ENCODE measurements around the gene LARGE2. TPM values are rescaled to one million over a fixed set of nuclear protein-coding genes. Genes with fewer than 3 reads are reported as not detected.

LARGE2 gene
- total RNA-seq, 4 donors from 2014 or later = 0.17 TPM; not detected in 3

DNA sequence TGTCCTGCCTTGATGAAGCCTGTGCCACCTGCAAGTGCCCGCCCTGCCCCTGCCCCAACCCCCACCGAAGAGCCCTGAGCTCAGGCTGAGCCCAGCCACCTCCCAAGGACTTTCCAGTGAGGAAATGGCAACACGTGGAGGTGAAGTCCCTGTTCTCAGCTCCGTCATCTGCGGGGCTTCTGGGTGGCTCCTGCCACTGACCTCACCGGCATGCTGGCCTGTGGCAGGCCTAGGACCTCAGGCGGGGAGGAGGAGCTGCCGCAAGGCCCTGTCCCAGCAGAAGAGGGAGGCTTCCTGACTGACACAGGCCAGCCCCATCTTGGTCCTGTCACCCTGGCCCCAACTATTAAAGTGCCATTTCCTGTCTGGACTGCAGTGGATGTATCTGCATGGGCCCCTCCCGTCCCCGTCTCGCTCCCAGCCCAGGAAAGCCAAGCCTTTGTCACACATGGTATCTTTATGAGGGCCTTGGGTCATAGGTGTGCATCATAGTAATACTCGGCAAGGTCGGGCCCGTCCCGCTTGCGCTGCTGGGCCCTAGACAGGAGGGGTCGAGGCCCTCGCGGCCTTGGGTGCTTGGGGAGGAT is 16.3 kb upstream of the LARGE2 start:
- intact Hi-C loops (cut with DNase I) = no loop called here
- DNase-seq (ENCODE audit: extremely low spot score) = no peak
- TF ChIP-seq POLR2A (IDR thresholded peaks at IDR 0.05; ENCODE audit: low read depth) (no peak), EP300 (IDR thresholded peaks at IDR 0.05) (no peak), CTCF (IDR thresholded peaks at IDR 0.05) (no peak), POLR2AphosphoS5 (IDR thresholded peaks at IDR 0.05) (no peak)
- Histone ChIP-seq H3K4me3 (no peak overlapping the region), H3K27ac (replicated peaks in 1 of 4) (no peak overlapping the region), H3K27me3 (no peaks in the 10 kb centered on the region), H3K4me1 (peaks cover under 1 to 13% (median 6%) of the 10 kb centered on the region in 4 donors), H3K36me3 (peaks cover 22 to 65% (median 55%) of the 10 kb centered on the region in 4 donors), H3K9me3 (no peaks in the 10 kb centered on the region)
- WGBS = 79% methylated on average over 11 of the region's 19 CpGs

DNA sequence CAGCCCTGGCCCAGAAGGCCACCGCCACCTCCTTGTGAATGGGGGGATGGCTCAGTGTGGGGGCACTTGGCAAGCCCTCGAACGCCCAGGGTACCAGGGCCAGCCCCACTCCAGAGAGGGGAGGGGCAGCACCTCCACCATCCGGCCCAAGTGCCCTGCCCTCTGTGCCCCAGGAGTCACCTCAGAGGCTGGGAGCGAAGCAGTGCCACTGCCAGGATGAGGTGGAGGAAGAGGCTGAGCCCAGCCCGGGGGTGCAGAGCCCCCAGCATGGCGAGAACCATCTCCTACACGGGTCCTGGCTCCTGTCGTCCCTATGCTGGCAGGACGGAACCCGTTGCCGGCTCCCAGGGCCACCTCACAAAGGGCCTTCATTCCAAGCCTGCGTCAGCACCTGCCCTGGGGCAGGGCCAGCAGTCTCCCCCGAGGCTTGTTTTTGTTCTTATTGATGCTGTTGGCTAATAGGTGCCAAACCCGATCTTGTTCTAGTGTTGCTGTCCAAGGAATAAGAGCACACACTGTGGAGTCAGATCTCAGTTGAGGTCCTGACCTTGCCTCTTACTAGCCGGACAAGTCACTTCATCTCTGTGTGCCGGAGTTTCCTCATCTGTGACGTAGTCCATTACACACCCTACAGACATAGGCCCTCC is 15.4 kb upstream of the LARGE2 start, which contains the start of gene FREY1:
Gene FREY1 (minus strand): TSS at position 307 of the 647 bp plus-strand sequence. CDS start 26 bp downstream, at position 281.
- H3K36me3 ChIP-seq = peaks cover 24 to 72% (median 63%) of the 10 kb centered on the region in 4 donors
- 74% methylated on average over 12 of the region's 18 CpGs for WGBS
- intact Hi-C loops (cut with DNase I) = no loop called here
- no peak for TF ChIP-seq POLR2A (IDR thresholded peaks at IDR 0.05; ENCODE audit: low read depth)
- no peak for TF ChIP-seq EP300 (IDR thresholded peaks at IDR 0.05)
- TF ChIP-seq CTCF (IDR thresholded peaks at IDR 0.05) = no peak
- no peak for TF ChIP-seq POLR2AphosphoS5 (IDR thresholded peaks at IDR 0.05)
- no peak for DNase-seq (ENCODE audit: extremely low spot score)
- peaks cover 0 to 7% (median 3%) of the 10 kb centered on the region in 4 donors for H3K4me1 ChIP-seq
- no peaks in the 10 kb centered on the region for H3K9me3 ChIP-seq
- H3K4me3 ChIP-seq = no peak within 1 kb of the TSS
- H3K27ac ChIP-seq (replicated peaks in 1 of 4) = no peak within 1 kb of the TSS
- no peaks in the 10 kb centered on the region for H3K27me3 ChIP-seq

GRCh38 chr11:45907911-45908370 is 14.5 kb upstream of the LARGE2 start:
- Histone ChIP-seq H3K27me3 (no peaks in the 10 kb centered on the region), H3K36me3 (peaks cover 25 to 72% (median 64%) of the 10 kb centered on the region in 4 donors), H3K4me1 (peaks cover 0 to 7% (median 3%) of the 10 kb centered on the region in 4 donors), H3K4me3 (no peak overlapping the region), H3K27ac (replicated peaks in 1 of 4) (no peak overlapping the region), H3K9me3 (no peaks in the 10 kb centered on the region)
- TF ChIP-seq CTCF (IDR thresholded peaks at IDR 0.05) (no peak), POLR2AphosphoS5 (IDR thresholded peaks at IDR 0.05) (no peak), EP300 (IDR thresholded peaks at IDR 0.05) (no peak), POLR2A (IDR thresholded peaks at IDR 0.05; ENCODE audit: low read depth) (no peak)
- DNase-seq (ENCODE audit: extremely low spot score) = no peak
- WGBS = 40% methylated on average over 2 of the region's 8 CpGs
- intact Hi-C loops (cut with DNase I) = no loop called here

DNA sequence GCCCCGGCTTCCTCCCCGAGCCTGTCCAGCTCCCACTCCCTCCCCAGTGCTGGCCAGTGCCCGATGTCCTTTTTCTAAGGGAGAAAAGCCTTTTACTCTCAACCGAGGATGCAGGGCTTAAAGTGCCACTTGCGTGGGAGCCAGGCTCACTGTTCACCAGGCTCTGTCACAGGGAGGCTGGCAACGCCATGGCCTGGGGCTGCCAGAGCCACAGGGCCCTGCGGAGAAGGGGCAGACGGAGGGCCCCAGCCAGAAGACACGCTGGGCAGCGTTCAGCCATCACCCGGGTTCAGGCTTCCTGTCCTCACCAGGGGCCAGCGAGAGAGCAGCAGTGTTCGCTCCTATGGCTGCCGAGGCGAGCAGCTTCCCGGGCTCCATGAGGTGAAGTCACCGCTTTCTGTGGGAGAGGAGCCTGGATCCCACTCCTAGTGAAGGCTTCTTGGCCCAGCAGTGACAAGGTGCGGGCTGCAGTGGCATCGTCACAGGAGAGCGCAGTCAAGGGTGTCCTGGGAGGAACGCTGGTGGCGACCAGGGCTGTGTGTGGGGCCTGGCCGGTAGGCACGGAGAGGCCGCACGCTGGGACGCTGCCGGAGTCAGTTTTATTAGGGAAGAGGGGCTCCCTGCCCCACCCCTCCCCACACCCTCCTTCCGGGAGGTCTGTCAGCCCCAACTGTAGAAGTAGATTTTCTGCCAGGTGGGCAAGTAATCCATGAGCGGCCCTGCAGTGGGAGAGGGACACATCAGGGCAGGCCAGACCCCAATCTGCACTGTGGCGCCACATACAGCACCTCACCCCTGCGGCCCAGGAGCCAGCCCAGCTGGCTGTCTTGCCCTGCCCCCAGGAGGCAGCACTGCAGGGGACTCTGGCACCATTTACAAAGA is 12.6 kb upstream of the LARGE2 start:
- 88% methylated on average over 16 of the region's 32 CpGs for WGBS
- peaks cover 43 to 72% (median 66%) of the 10 kb centered on the region in 4 donors for H3K36me3 ChIP-seq

More for the DNA sequence above, 12.6 kb upstream of the LARGE2 start:
- H3K4me3 ChIP-seq = no peak overlapping the region
- H3K27ac ChIP-seq (replicated peaks in 1 of 4) = no peak overlapping the region
- DNase-seq (ENCODE audit: extremely low spot score) = no peak
- TF ChIP-seq POLR2A (IDR thresholded peaks at IDR 0.05; ENCODE audit: low read depth) = no peak
- TF ChIP-seq POLR2AphosphoS5 (IDR thresholded peaks at IDR 0.05) = no peak
- no peak for TF ChIP-seq CTCF (IDR thresholded peaks at IDR 0.05)
- no peak for TF ChIP-seq EP300 (IDR thresholded peaks at IDR 0.05)
- no peaks in the 10 kb centered on the region for H3K9me3 ChIP-seq
- intact Hi-C loops (cut with DNase I) = no loop called here
- no peaks in the 10 kb centered on the region for H3K27me3 ChIP-seq
- H3K4me1 ChIP-seq = peaks cover 0 to 7% (median 3%) of the 10 kb centered on the region in 4 donors
